ENCODE data around the gene ITGA8.

DNA sequence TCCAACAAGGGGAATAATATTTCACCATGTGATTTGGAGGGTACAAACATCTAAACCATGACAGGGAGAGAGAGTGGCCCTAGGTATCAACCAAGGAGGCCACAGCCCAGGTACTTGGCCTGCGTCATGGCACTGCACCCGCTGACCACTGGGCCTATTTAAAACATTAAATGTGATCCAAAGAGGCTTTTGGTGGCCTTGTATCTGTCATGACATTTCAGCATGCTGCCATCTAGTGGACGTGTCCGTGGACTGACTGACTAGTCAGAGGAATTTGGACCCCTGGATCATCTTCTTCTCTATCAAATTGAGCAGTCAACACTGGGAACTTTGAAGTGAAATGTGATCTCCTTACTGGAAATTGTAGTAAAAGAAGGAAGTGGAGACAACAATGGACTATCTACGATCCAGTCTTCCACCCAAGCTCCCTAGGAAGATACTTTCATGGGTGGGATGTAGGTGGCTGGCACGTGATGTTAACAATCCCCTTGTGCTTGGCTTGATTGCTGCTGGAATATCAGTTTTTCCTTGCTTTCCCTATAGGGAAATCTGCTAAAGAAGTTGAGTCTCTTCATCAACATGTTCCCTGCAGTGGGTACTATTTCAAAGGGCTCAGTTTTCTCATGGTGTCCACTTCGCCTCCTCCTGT lies 24.6 kb upstream of the ITGA8 start:
- no peak for TF ChIP-seq POLR2AphosphoS5 (IDR thresholded peaks at IDR 0.05)
- no peak for TF ChIP-seq POLR2A (IDR thresholded peaks at IDR 0.05)
- TF ChIP-seq, protein P1, sequence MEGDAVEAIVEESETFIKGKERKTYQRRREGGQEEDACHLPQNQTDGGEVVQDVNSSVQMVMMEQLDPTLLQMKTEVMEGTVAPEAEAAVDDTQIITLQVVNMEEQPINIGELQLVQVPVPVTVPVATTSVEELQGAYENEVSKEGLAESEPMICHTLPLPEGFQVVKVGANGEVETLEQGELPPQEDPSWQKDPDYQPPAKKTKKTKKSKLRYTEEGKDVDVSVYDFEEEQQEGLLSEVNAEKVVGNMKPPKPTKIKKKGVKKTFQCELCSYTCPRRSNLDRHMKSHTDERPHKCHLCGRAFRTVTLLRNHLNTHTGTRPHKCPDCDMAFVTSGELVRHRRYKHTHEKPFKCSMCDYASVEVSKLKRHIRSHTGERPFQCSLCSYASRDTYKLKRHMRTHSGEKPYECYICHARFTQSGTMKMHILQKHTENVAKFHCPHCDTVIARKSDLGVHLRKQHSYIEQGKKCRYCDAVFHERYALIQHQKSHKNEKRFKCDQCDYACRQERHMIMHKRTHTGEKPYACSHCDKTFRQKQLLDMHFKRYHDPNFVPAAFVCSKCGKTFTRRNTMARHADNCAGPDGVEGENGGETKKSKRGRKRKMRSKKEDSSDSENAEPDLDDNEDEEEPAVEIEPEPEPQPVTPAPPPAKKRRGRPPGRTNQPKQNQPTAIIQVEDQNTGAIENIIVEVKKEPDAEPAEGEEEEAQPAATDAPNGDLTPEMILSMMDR (IDR thresholded peaks at IDR 0.05), result peak in 3 of 7 experiments; percentile 14 to 31 (median 16)
- no peak for TF ChIP-seq EP300 (IDR thresholded peaks at IDR 0.05)

Measured in stomach (tissue), 4 donors.